Muscle of back (tissue), 13 donors: ENCODE results near the gene REEP2. TPM values are rescaled to one million over a fixed set of nuclear protein-coding genes. Genes with fewer than 3 reads are reported as not detected.
"Not testable (repeated sequence)": the region's sequence is repeated elsewhere in the genome, so short reads cannot be mapped to it uniquely, and the experiment has no call there.

Experiments
- DNase-seq, 3 donors: peaks; one replicate each; pipeline versions ENCODE4 v3.0.0 to v3.0.0-alpha.2; 2013
- long read RNA-seq, 9 donors: transcript quantifications; one replicate each; lab custom pipeline, GENCODE V29; 2026
- polyA plus RNA-seq, 10 donors: library from polyadenylated mRNA; unstranded; fragments of 120-200 nt; gene quantifications; one replicate each; pipeline ENCODE4 v1.2.1, GENCODE V29; 2013; ENCODE audit not compliant: insufficient read length in 10 of 10

Gene REEP2, protein sequence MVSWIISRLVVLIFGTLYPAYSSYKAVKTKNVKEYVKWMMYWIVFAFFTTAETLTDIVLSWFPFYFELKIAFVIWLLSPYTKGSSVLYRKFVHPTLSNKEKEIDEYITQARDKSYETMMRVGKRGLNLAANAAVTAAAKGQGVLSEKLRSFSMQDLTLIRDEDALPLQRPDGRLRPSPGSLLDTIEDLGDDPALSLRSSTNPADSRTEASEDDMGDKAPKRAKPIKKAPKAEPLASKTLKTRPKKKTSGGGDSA
- polyA plus RNA-seq = 10 to 100 TPM in 9 of 10 donors, 1 to 10 TPM in 1; 9.4 to 28.3 (median 16.7) TPM
- long read RNA-seq, donor 1, partial matches to known transcripts = 0 of 3 reads
- long read RNA-seq, donor 1, other reads (novel, unspliced or antisense) = 0 of 3 reads
- long read RNA-seq, donor 2, partial matches to known transcripts = 0 of 1 reads
- long read RNA-seq, donor 2, other reads (novel, unspliced or antisense) = 0 of 1 reads
- long read RNA-seq, donor 3 = 0 reads
- long read RNA-seq, donor 4 = 0 reads
- long read RNA-seq, donor 5, partial matches to known transcripts = 0 of 2 reads
- long read RNA-seq, donor 5, other reads (novel, unspliced or antisense) = 0 of 2 reads
- long read RNA-seq, donor 6 = 0 reads
- long read RNA-seq, donor 7, partial matches to known transcripts = 0 of 2 reads
- long read RNA-seq, donor 7, other reads (novel, unspliced or antisense) = 0 of 2 reads
- long read RNA-seq, donor 8 = 0 reads
- long read RNA-seq, donor 9, partial matches to known transcripts = 0 of 1 reads
- long read RNA-seq, donor 9, other reads (novel, unspliced or antisense) = 0 of 1 reads

GRCh38 chr5:138438724-138439476, at the start of gene REEP2:
Gene REEP2, plus strand, starts transcription at chr5:138439057. Its CDS starts 152 bp downstream, at chr5:138439209.
- peak in 2 of 3 donors; percentile 38 to 58 for DNase-seq

GRCh38 chr5:138389332-138389731, 49.5 kb upstream of the REEP2 start:
- DNase-seq = no peak

DNA sequence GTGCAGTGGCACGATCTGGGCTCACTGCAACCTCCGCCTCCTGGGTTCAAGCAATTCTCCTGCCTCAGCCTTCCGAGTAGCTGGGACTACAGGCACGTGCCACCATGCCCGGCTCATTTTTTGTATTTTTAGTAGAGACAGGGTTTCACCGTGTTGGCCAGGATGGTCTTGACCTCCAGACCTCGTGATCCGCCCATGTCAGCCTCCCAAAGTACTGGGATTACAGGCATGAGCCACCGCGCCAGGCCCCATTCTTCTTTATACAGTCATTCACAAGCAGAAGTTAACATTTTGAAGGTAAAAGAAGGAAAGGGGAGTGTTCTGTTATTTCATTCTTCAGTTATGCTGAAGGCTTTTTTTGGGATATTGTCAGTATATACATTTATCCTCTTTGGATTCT, 48.9 kb upstream of the REEP2 start:
- DNase-seq = not testable (repeated sequence)

- DNase-seq = peak; percentile 57 to 66 (median 61)
Measured at GRCh38 chr5:138391859-138392386, 46.9 kb upstream of the REEP2 start.

DNA sequence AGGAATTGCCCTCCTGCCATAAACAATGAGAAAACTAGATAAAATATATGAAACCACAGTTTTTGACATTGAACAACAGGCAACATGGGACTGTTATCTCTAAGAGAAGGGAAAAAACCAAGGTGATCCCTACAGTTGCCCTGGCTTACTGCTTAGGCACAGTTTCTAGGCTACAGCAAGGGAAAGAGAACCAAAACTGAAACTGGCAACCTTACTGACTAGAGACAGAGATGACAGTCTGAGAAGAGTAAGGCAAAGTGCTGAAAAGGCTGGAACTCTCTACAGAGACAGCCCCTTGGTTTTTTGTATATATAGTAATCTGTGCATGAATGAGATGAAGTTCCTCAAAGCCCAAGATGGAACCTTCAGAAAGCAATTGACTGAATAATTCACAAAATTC, 36.2 kb upstream of the REEP2 start:
- DNase-seq = no peak

DNA sequence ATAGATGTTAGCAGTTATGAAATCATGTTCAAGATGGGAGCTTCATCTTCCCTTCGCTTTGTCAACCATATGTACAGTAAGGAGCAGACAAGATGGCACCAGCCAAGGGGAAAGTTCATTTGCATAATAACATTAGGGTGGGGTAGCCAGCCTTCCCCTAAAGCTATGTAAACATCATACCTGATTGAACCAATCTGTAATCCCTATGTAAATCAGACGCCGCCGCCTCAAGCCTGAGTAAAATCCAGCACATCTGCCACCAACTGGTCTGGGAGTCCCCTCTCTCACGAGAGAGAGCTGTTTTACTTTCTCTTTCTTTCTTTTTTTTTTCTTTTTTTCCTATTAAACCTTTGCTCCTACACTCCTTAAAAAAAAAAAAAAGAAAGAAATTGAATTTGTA, 30.8 kb upstream of the REEP2 start:
- no peak for DNase-seq

DNA sequence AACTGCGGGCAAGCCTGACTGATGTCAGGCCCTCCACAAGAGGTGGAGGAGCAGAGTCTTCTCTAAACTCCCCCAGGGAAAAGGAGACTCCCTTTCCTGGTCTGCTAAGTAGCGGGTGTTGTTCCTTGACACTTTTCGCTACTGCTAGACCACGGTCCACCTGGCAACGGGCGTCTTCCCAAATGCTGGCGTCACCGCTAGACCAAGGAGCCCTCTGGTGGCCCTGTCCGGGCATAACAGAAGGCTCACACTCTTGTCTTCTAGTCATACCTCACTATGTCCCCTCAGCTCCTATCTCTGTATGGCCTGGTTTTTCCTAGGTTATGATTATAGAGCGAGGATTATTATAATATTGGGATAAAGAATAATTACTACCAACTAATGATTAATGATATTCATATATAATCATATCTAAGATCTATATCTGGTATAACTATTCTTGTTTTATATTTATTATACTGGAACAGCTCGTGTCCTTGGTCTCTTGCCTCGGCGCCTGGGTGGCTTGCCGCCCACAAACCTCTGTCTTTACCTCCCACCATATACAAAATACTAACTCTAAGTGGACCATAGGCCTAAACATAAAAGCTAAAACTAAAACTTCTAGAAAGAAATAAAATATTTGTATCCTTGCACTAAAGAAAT, 27.7 kb upstream of the REEP2 start:
- DNase-seq = peak in 2 of 3 donors; percentile 12 to 16

GRCh38 chr5:138418444-138418843, 20.4 kb upstream of the REEP2 start:
- DNase-seq = no peak

DNA sequence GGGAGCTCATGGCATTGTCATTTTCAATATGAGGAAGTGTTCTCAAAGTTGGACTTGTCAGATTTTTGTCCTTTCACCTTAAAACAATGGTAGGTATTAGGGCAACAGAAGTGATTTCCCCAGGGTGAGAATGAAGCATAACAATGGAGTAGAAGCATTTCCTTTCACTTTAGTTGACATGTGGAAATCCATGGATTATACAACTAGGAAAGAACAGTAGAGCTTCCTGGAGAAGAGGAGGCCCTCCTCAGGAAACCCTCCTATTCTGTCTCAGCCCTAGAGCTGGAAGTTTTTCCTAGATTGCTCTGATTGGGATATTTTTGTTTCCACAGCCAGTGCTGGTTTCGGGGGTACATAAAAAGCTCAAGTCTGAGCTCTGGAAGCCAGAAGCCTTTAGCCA, 13.8 kb upstream of the REEP2 start:
- no peak for DNase-seq

GRCh38 chr5:138435943-138436342, 2.9 kb upstream of the REEP2 start:
- no peak for DNase-seq

DNA sequence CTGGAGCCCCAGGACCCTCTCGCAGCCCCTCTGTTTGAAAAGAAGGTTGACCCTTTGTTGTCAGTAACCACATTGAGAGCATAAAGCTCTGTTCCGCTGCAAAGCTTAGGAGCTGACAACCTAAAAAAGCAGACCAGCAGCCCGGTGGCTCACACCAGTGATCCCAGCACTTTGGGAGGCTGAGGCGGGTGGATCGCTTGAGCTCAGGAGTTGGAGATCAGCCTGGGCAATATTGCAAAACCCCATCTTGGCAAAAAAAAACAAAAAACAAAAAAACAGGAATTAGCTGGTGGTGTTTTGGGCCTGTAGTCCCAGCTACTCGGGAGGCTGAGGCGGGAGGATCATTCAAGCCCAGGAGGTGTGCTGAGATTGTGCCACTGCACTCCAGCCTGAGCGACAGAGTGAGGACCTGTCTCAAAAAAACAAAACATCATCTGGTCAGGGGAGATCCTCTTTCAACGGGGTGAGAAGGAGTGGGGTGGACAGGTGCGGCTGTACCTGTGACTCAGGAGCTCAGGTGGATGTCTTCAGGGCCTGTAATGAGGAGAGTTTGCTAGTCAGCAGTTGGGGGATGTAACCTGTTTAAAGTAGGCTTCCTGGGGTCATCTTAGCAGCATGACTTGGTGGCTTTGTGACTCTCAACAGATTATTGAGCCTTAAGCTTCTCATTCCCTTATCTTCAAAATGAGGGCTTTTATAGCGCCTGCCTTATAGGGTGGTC, 694 bp upstream of the REEP2 start:
- no peak for DNase-seq

DNA sequence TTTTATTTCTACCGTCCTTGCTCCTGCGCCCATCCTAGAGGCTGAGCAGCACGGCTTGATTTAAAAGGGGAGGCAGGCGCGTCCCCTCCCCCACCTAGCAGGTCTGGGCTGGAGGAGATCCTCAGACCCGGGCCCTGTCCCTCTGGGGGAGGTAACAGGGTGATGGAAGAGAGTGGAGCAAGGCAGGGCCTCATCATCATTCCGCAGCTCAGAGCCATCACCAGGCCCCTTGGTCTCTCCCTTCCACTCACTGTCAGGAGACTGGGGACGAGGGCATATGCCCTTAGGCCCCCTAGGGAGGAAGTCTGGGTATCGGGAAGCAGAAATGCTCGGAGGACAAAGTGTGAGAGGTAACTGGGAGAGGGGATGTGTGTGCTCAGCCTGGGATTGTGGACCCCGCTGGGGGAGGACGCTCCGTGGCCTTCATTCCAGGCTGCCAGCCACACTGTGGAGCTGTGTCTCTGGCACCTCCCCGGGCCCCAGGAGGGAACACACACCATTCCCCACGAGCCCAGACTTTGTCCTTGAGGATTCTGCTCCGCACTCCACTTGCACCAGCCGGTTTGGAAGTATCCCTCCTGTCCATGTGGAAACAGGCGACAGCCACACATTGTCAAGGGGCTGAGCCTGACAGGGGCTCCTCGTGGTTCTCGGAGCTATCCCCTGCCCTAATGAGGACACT, 761 bp downstream of the REEP2 start:
- peak in 1 of 3 donors; percentile 37 for DNase-seq

- DNase-seq = no peak
Measured at GRCh38 chr5:138440159-138441073, 1.6 kb downstream of the REEP2 start.

DNA sequence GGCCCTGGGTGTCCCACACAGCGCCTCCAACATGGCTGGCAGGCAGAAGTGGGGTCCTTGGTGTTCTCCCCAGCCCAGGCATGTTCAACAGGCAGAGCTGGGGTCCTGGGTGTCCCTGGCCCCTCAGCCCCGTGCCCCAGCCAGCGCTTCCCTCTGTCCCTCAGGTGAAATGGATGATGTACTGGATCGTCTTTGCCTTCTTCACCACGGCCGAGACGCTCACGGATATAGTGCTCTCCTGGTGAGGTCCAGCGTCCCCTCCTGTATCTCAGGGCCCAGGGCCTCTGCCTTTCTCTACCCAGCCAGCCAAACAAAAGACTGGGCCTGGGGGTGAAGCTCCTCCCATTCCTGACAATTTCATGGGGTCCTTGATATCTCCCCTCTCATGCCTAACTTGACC, 2.4 kb downstream of the REEP2 start:
- no peak for DNase-seq

GRCh38 chr5:138444078-138444773, 5.4 kb downstream of the REEP2 start:
- DNase-seq = no peak

GRCh38 chr5:138444774-138445546, 6.1 kb downstream of the REEP2 start:
- no peak for DNase-seq

DNA sequence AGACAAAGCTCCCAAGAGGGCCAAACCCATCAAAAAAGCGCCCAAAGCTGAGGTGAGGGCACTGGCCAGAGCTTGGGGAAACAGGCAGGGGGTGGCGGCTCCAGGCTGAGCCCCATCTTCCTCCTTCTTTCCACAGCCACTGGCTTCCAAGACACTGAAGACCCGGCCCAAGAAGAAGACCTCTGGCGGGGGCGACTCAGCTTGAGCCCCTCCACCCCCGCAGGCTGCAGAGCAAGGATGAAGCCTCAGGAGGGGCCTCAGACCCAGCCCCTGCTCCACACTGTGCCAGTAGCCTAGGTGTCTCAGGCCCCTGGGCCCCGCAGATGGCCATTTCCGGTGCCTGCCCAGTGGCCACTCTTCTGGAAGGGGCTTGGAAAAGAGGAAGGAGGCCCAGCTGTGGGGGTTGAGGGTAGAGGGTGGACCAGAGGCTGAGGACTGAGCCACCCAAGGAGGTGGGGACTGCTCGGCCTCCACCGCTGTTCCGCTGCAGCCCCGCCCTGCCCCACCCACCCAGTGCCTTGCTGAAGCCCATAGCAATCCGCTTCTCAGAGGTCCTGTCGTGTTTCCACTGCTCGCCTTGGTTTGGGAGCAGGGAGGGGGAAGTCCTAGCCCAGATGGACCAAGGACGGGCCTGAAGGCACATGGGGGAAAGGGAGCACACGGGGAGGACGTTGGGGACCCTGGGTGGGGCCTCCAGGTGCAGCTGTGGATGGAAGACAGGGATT, 6.9 kb downstream of the REEP2 start:
- no peak for DNase-seq
